H1 (cell line): ENCODE measurements around the gene TPD52L1. TPM values are rescaled to one million over a fixed set of nuclear protein-coding genes. Genes with fewer than 3 reads are reported as not detected.

Experiments used
- CTCF ChIA-PET: fragments of 300-600 bp; sonication (Branson Sonifier 250); formaldehyde crosslinking; loops from one replicate; lab custom pipeline; 2021; ENCODE audit not compliant: partially characterized antibody; lab: Charles Lee
- POLR2A ChIA-PET: fragments of 300-600 bp; sonication (Branson Sonifier 250); formaldehyde crosslinking; loops from one replicate; lab custom pipeline; 2021; ENCODE audit warnings: inconsistent platforms; ENCODE audit not compliant: partially characterized antibody; lab: Charles Lee
- DNase-seq, 2 experiments: peaks; one replicate each; pipeline versions ENCODE4 v3.0.0 to v3.0.0-alpha.2; 2010 to 2022; ENCODE audit warnings: low spot score in 2 of 2, low read depth in 1 of 2, mixed read lengths in 1 of 2
- FAIRE-seq: peaks from 2 replicates; lab custom pipeline; 2011; peaks lifted over from hg19 to GRCh38; lab: Jason Lieb, UNC
- H2AFZ ChIP-seq: 2 replicates; pipeline ENCODE4 v1.8.1; 2012; ENCODE audit warnings: low read length, inconsistent platforms
- H2AK5ac ChIP-seq: 2 replicates; pipeline ENCODE4 v1.6.1; 2013; ENCODE audit warnings: low read depth, low read length
- H2BK120ac ChIP-seq: replicated peaks from 2 replicates; pipeline ENCODE3; 2013; ENCODE audit warnings: low read depth, low read length, inconsistent platforms
- H2BK12ac ChIP-seq: 2 replicates; pipeline ENCODE4 v1.6.1; 2013; ENCODE audit warnings: low read depth, low read length
- H2BK15ac ChIP-seq: 2 replicates; pipeline ENCODE4 v1.6.1; 2013; ENCODE audit warnings: low read length
- H2BK20ac ChIP-seq: 2 replicates; pipeline ENCODE4 v1.6.1; 2013; ENCODE audit warnings: low read length
- H2BK5ac ChIP-seq: 2 replicates; pipeline ENCODE4 v1.6.1; 2013; ENCODE audit warnings: low read depth, low read length
- H3K14ac ChIP-seq: 2 replicates; pipeline ENCODE4 v1.6.1; 2013; ENCODE audit warnings: inconsistent platforms; ENCODE audit not compliant: insufficient read length
- H3K18ac ChIP-seq: 2 replicates; pipeline ENCODE4 v1.6.1; 2013; ENCODE audit warnings: low read length; ENCODE audit errors: extremely low read depth
- H3K23ac ChIP-seq: 2 replicates; pipeline ENCODE4 v1.6.1; 2013; ENCODE audit warnings: inconsistent platforms; ENCODE audit not compliant: insufficient read length
- H3K23me2 ChIP-seq: 2 replicates; pipeline ENCODE4 v1.6.1; 2013; ENCODE audit warnings: low read depth, low read length
- H3K27ac ChIP-seq: 2 replicates; pipeline ENCODE4 v1.6.1; 2011; ENCODE audit warnings: low read depth, low read length, inconsistent platforms
- H3K27me3 ChIP-seq, 4 experiments: replicated peaks in 1 of 4; 1 replicate in 1 of 4; 2 replicates in 3 of 4; pipeline versions ENCODE4 v1.6.1 to v1.8.1; 2011 to 2013; ENCODE audit warnings: low read length in 3 of 4, mild to moderate bottlenecking in 3 of 4, inconsistent platforms in 2 of 4, mixed read lengths in 2 of 4, moderate library complexity in 1 of 4; ENCODE audit not compliant: control insufficient read depth in 3 of 4, insufficient read depth in 3 of 4; ENCODE audit errors: extremely low read depth in 1 of 4
- H3K36me3 ChIP-seq, 4 experiments: 2 replicates each; pipeline versions ENCODE4 v1.6.1 to v1.8.1; 2011 to 2013; ENCODE audit warnings: mild to moderate bottlenecking in 4 of 4, low read length in 3 of 4, moderate library complexity in 2 of 4, control low read depth in 1 of 4, inconsistent platforms in 1 of 4; ENCODE audit not compliant: insufficient read depth in 4 of 4, control insufficient read depth in 2 of 4
- H3K4ac ChIP-seq: replicated peaks from 2 replicates; pipeline ENCODE3; 2013; ENCODE audit warnings: low read length, low read depth, mixed read lengths, inconsistent platforms; ENCODE audit not compliant: insufficient read length
- H3K4me1 ChIP-seq, 4 experiments: replicated peaks in 1 of 4; 1 replicate in 1 of 4; 2 replicates in 3 of 4; pipeline versions ENCODE4 v1.6.1 to v1.8.1; 2011 to 2013; ENCODE audit warnings: low read length in 3 of 4, inconsistent platforms in 2 of 4, mixed read lengths in 1 of 4; ENCODE audit not compliant: insufficient read depth in 4 of 4, control insufficient read depth in 3 of 4
- H3K4me2 ChIP-seq, 2 experiments: 2 replicates each; pipeline versions ENCODE4 v1.6.1 to v1.8.1; 2011 to 2013; ENCODE audit warnings: low read depth in 2 of 2, low read length in 2 of 2, control low read depth in 1 of 2, inconsistent platforms in 1 of 2, mild to moderate bottlenecking in 1 of 2; ENCODE audit not compliant: insufficient read depth in 1 of 2
- H3K4me3 ChIP-seq, 4 experiments: fragments of 200-600, 300-600 bp in 1 of 4; sonication (generic), shearing (Covaris generic), sonication (Bioruptor Twin) in 1 of 4; 2 replicates each; pipeline versions ENCODE4 v1.5.1 to v1.8.1; 2011 to 2016; ENCODE audit warnings: low read length in 4 of 4, low read depth in 3 of 4, control low read depth in 2 of 4, inconsistent platforms in 2 of 4, mild to moderate bottlenecking in 2 of 4, mixed read lengths in 1 of 4, moderate library complexity in 1 of 4; ENCODE audit not compliant: insufficient read depth in 2 of 4; ENCODE audit errors: extremely low read depth in 1 of 4
- H3K56ac ChIP-seq: replicated peaks from 2 replicates; pipeline ENCODE3; 2013; ENCODE audit warnings: low read depth, mild to moderate bottlenecking, mixed read lengths, low read length, inconsistent platforms; ENCODE audit not compliant: insufficient read length
- H3K79me1 ChIP-seq: 2 replicates; pipeline ENCODE4 v1.6.1; 2013; ENCODE audit warnings: low read depth, low read length, control low read depth
- H3K79me2 ChIP-seq, 2 experiments: 2 replicates each; pipeline versions ENCODE4 v1.6.1 to v1.8.1; 2012 to 2013; ENCODE audit warnings: low read length in 2 of 2, mild to moderate bottlenecking in 2 of 2, inconsistent platforms in 1 of 2; ENCODE audit not compliant: insufficient read depth in 2 of 2, control insufficient read depth in 1 of 2
- H3K9ac ChIP-seq, 4 experiments: replicated peaks in 1 of 4; 1 replicate in 1 of 4; 2 replicates in 3 of 4; pipeline versions ENCODE4 v1.6.1 to v1.8.1; 2011 to 2013; ENCODE audit warnings: low read depth in 3 of 4, low read length in 3 of 4, control low read depth in 2 of 4, mild to moderate bottlenecking in 2 of 4, moderate library complexity in 2 of 4, inconsistent platforms in 1 of 4; ENCODE audit errors: extremely low read depth in 1 of 4
- H3K9me3 ChIP-seq, 2 experiments: 2 replicates each; pipeline versions ENCODE4 v1.6.1 to v1.8.1; 2012 to 2013; ENCODE audit warnings: mild to moderate bottlenecking in 2 of 2, moderate library complexity in 2 of 2, control low read depth in 1 of 2, inconsistent platforms in 1 of 2, low read depth in 1 of 2, low read length in 1 of 2, mixed read lengths in 1 of 2; ENCODE audit not compliant: insufficient read depth in 2 of 2
- H4K20me1 ChIP-seq, 2 experiments: replicated peaks in 1 of 2; 2 replicates each; pipeline versions ENCODE3 to v1.8.1; 2011 to 2013; ENCODE audit warnings: inconsistent platforms in 2 of 2, low read length in 2 of 2, mild to moderate bottlenecking in 1 of 2; ENCODE audit not compliant: insufficient read depth in 2 of 2, control insufficient read depth in 1 of 2
- H4K5ac ChIP-seq: 2 replicates; pipeline ENCODE4 v1.6.1; 2013; ENCODE audit warnings: low read length, low read depth, mixed read lengths, inconsistent platforms; ENCODE audit not compliant: insufficient read length
- H4K8ac ChIP-seq: 2 replicates; pipeline ENCODE4 v1.8.0; 2013; ENCODE audit warnings: mild to moderate bottlenecking, moderate library complexity, low read length, inconsistent platforms; ENCODE audit not compliant: insufficient read depth; ENCODE audit errors: extremely low read depth
- H4K91ac ChIP-seq: replicated peaks from 2 replicates; pipeline ENCODE3; 2013; ENCODE audit warnings: low read length, mixed read lengths, inconsistent platforms; ENCODE audit not compliant: insufficient read length
- HDAC6 ChIP-seq: IDR thresholded peaks from one replicate; pipeline ENCODE4 v1.7.1; 2012; ENCODE audit warnings: low read depth, mild to moderate bottlenecking, inconsistent platforms, low read length, moderate library complexity
- MAX ChIP-seq: IDR thresholded peaks from 2 replicates; pipeline ENCODE4 v1.6.1; 2012; ENCODE audit warnings: inconsistent platforms
- POLR2AphosphoS5 ChIP-seq: IDR thresholded peaks from 2 replicates; pipeline ENCODE4 v1.6.1; 2011; ENCODE audit warnings: low read depth, low read length
- SP4 ChIP-seq: IDR thresholded peaks from 2 replicates; pipeline ENCODE4 v1.6.1; 2012; ENCODE audit warnings: low read length, inconsistent platforms
- WGBS, 2 experiments: shearing (Covaris generic) in 1 of 2; methylation state at CpG; one replicate each; pipeline versions ENCODE4 v1.1.6 to v1.1.7; 2013 to 2015; ENCODE audit warnings: low lambda C conversion rate in 2 of 2, mixed read lengths in 2 of 2, inconsistent platforms in 1 of 2, low coverage in 1 of 2, missing lambda C conversion rate in 1 of 2; ENCODE audit not compliant: insufficient replicate concordance in 2 of 2, insufficient coverage in 1 of 2, insufficient read length in 1 of 2; ENCODE audit errors: extremely low coverage in 1 of 2, missing lambda C conversion rate in 1 of 2; 5-methylcytosine and 5-hydroxymethylcytosine counted together
- polyA plus RNA-seq, 7 experiments: library from polyadenylated mRNA; depleted of rRNA in 3 of 7; stranded (reverse) in 5 of 7; unstranded in 2 of 7; fragments of >200 nt in 5 of 7; fragments of 200-250 nt in 2 of 7; gene quantifications; 1 replicate in 5 of 7; 2 replicates in 1 of 7; 4 replicates in 1 of 7; pipeline versions ENCODE4 v1.2.1 to v1.2.3, GENCODE V29; 2011 to 2013; ENCODE audit warnings: missing spikeins in 2 of 7, mixed read lengths in 2 of 7
- total RNA-seq: library from RNA; stranded (reverse); fragmentation: NEBNext Ultra II Directional; extraction: Animal tissue kit (Norgen Biotek cat#: 25700); gene quantifications from 2 replicates; pipeline ENCODE4 v1.2.1, GENCODE V29; 2021

TPD52L1 gene
- total and polyA plus RNA-seq, 2 of the 8 experiments (the other 6 are each of a cell fraction or from before 2014, with no cell fraction given): 7.4 to 14.2 TPM

- Histone ChIP-seq H3K27me3 (no peaks in the 10 kb centered on the region), H4K8ac (no peak overlapping the region), H3K9ac (no peak overlapping the region), H4K91ac (no peak overlapping the region), H3K4ac (no peak overlapping the region), H4K20me1 (no peaks in the 10 kb centered on the region), H3K56ac (no peak overlapping the region), H2BK15ac (no peak overlapping the region), H2AK5ac (no peak overlapping the region), H3K79me2 (no peaks in the 10 kb centered on the region), H3K4me1 (no peaks in the 10 kb centered on the region), H3K79me1 (no peaks in the 10 kb centered on the region), H3K4me3 (no peak overlapping the region), H3K36me3 (no peaks in the 10 kb centered on the region), H3K27ac (no peak overlapping the region), H2BK12ac (no peak overlapping the region), H2BK20ac (no peak overlapping the region), H3K23ac (no peak overlapping the region), H3K4me2 (no peak overlapping the region), H3K9me3 (no peaks in the 10 kb centered on the region), H2BK120ac (no peak overlapping the region), H3K23me2 (no peaks in the 10 kb centered on the region), H3K18ac (no peak overlapping the region), H3K14ac (no peak overlapping the region), H4K5ac (no peak overlapping the region), H2BK5ac (no peak overlapping the region), H2AFZ (no peak overlapping the region)
- no peak for DNase-seq
- no peak for FAIRE-seq
- CTCF ChIA-PET: interaction anchor here (0.8 to 2.7 kb wide), 4 partner anchors 8 to 15 kb away, joined by 3 to 10 read pairs (median 6); no protein-coding TSS in a partner anchor
- 90% methylated on average over 6 of the region's 6 CpGs; no CpG with 5 or more reads in 1 of the 2 experiments for WGBS, 2 experiments
- no peak for TF ChIP-seq MAX
- TF ChIP-seq SP4: no peak
- TF ChIP-seq POLR2AphosphoS5: no peak
- no peak for TF ChIP-seq HDAC6
- POLR2A ChIA-PET: no interaction called here
Observed at GRCh38 chr6:125183391-125183790, 29.8 kb downstream of the TPD52L1 start.
